ENCODE measurements around the gene C11orf58.

DNA sequence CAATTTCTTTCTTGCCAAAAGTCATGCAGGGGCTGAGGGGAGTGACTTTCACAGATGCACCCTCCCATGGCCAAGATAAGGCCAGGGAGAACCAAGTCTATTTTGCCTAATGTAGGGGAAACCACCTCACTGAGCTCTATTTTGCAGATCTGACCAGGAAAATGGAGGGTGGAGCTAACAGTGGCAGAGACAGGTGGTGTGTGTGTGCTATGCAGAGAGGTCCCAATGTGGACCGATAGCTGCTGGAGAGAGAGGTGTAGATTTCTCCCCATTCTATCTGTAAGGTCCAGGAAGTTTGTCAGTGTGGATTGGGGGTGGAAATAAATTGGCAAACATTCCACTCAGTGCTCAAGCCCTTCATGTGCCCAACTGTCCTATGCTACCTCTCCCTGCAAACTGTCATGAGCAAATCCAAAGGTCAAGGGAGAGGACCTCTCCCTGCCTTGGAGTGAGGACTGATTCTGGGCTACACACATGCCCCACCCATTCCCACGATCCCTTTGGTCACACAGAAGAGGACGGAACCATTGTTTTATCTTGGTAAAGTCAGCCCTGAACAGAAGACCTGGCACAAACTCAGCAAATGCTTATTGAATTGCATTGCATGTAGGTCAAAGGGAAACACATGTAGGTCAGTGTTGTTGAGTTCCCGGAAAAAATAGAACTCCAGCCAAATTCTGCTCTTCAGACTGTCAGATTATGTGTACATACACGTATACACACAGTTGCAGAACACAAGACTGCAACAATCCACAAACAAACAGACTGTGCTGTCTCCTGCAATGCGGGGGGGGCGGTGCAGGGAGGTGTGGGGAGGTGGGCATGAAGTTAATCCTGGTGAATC, 65.9 kb downstream of the C11orf58 start:
- no peak for TF ChIP-seq EZH2phosphoT487 (IDR thresholded peaks at IDR 0.05; ENCODE audit: borderline replicate concordance, low read length)
- TF ChIP-seq, protein P1, sequence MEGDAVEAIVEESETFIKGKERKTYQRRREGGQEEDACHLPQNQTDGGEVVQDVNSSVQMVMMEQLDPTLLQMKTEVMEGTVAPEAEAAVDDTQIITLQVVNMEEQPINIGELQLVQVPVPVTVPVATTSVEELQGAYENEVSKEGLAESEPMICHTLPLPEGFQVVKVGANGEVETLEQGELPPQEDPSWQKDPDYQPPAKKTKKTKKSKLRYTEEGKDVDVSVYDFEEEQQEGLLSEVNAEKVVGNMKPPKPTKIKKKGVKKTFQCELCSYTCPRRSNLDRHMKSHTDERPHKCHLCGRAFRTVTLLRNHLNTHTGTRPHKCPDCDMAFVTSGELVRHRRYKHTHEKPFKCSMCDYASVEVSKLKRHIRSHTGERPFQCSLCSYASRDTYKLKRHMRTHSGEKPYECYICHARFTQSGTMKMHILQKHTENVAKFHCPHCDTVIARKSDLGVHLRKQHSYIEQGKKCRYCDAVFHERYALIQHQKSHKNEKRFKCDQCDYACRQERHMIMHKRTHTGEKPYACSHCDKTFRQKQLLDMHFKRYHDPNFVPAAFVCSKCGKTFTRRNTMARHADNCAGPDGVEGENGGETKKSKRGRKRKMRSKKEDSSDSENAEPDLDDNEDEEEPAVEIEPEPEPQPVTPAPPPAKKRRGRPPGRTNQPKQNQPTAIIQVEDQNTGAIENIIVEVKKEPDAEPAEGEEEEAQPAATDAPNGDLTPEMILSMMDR (IDR thresholded peaks at IDR 0.05; ENCODE audit: low read depth, low read length, poor library complexity, severe bottlenecking), result no peak

All from DOHH2 (cell line).